NT2/D1 (cell line): ENCODE data around the gene CLDN34.

Experiments used
- YY1 ChIP-seq: IDR thresholded peaks from 2 replicates; pipeline ENCODE4 v1.6.1; 2011; ENCODE audit not compliant: insufficient read length, insufficient read depth
- ZNF274 ChIP-seq: IDR thresholded peaks from 2 replicates; pipeline ENCODE4 v1.6.1; 2011; ENCODE audit warnings: mild to moderate bottlenecking, low read depth, low read length

- TF ChIP-seq ZNF274 (no peak), YY1 (no peak)
Observed at GRCh38 chrX:10009741-10010140, 42.6 kb downstream of the CLDN34 start.
